K562 (cell line): ENCODE results near the gene TBX19. TPM values are rescaled to one million over a fixed set of nuclear protein-coding genes. Genes with fewer than 3 reads are reported as not detected.
A peak's percentile ranks its signal among the peaks of the same experiment; 100 is the strongest.

Experiments
- ATAC-seq: fragments of 200-7000 bp; cut with Tn5 transposase; 3 replicates; pipeline ENCODE4 v1.9.1; 2020; ENCODE audit warnings: moderate library complexity
- BruUV-seq: library from RNA; stranded (reverse); fragments of 400-500 nt; replicated peaks from 2 replicates; lab custom pipeline; 2021; lab: Mats Ljungman, UMichigan
- CTCF ChIA-PET: fragments of 300-600 bp; formaldehyde crosslinking; extraction: SDS; loops from one replicate; lab custom pipeline; 2021; ENCODE audit warnings: low intra/inter-chr PET ratio; lab: Yijun Ruan, JAX
- POLR2A ChIA-PET: fragments of 300-600, 350-650 bp; sonication (Branson Sonifier 250); formaldehyde crosslinking; extraction: SDS; loops from one replicate; lab custom pipeline; 2021; ENCODE audit warnings: antibody characterized with exemption, inconsistent platforms; lab: Yijun Ruan, JAX
- DNase-seq, 4 experiments: peaks; one replicate each; pipeline versions ENCODE4 v3.0.0 to v3.0.0-alpha.2; 2011 to 2018; ENCODE audit warnings: low spot score in 3 of 4, mixed read lengths in 3 of 4; ENCODE audit errors: extremely low read depth in 1 of 4
- FAIRE-seq: peaks from 2 replicates; lab custom pipeline; 2011; peaks lifted over from hg19 to GRCh38; lab: Jason Lieb, UNC
- H2AFZ ChIP-seq: 2 replicates; pipeline ENCODE4 v1.6.0; 2011; ENCODE audit warnings: low read depth, low read length, control low read depth, inconsistent platforms
- H3K27ac ChIP-seq: fragments of 200-600 bp; 3 replicates; pipeline ENCODE4 v1.8.0; 2011; ENCODE audit warnings: low read depth, mild to moderate bottlenecking, control low read depth, inconsistent platforms, low read length, moderate library complexity, mixed read lengths; ENCODE audit errors: extremely low read depth
- H3K27me3 ChIP-seq, 2 experiments: fragments of 300-600 bp in 1 of 2; 2 replicates in 1 of 2; 3 replicates in 1 of 2; pipeline versions ENCODE4 v1.6.0 to v1.8.0; 2011; ENCODE audit warnings: inconsistent platforms in 2 of 2, low read length in 2 of 2, mild to moderate bottlenecking in 1 of 2, mixed read lengths in 1 of 2, moderate library complexity in 1 of 2; ENCODE audit not compliant: control insufficient read depth in 2 of 2, insufficient read depth in 2 of 2
- H3K36me3 ChIP-seq: fragments of 300-600 bp; 3 replicates; pipeline ENCODE4 v1.8.0; 2011; ENCODE audit warnings: mild to moderate bottlenecking, low read length, inconsistent platforms; ENCODE audit not compliant: control insufficient read depth, insufficient read depth
- H3K4me1 ChIP-seq, 2 experiments: fragments of 200-600 bp in 1 of 2; replicated peaks in 1 of 2; 2 replicates in 1 of 2; 3 replicates in 1 of 2; pipeline versions ENCODE4 v1.5.1 to v1.8.0; 2011; ENCODE audit warnings: inconsistent platforms in 2 of 2, low read length in 2 of 2, mild to moderate bottlenecking in 1 of 2, mixed read lengths in 1 of 2, moderate library complexity in 1 of 2; ENCODE audit not compliant: control insufficient read depth in 2 of 2, insufficient read depth in 2 of 2
- H3K4me2 ChIP-seq: 2 replicates; pipeline ENCODE4 v1.6.1; 2011; ENCODE audit warnings: low read length, control low read depth, inconsistent platforms, mixed read lengths; ENCODE audit not compliant: insufficient read depth
- H3K4me3 ChIP-seq: fragments of 200-600 bp; sonication (generic), shearing (Covaris generic); 2 replicates; pipeline ENCODE4 v1.5.1; 2016; ENCODE audit warnings: control low read depth, inconsistent platforms
- H3K79me2 ChIP-seq: fragments of 200-600 bp; 3 replicates; pipeline ENCODE4 v1.8.0; 2011; ENCODE audit warnings: low read length, inconsistent platforms; ENCODE audit not compliant: control insufficient read depth, insufficient read depth
- H3K9ac ChIP-seq, 2 experiments: 2 replicates each; pipeline versions ENCODE4 v1.6.0 to v1.6.1; 2011; ENCODE audit warnings: low read depth in 2 of 2, low read length in 2 of 2, control low read depth in 1 of 2, inconsistent platforms in 1 of 2, mild to moderate bottlenecking in 1 of 2, mixed read lengths in 1 of 2; ENCODE audit not compliant: insufficient read depth in 1 of 2
- H3K9me1 ChIP-seq: one replicate; pipeline ENCODE4 v1.6.0; 2011; ENCODE audit warnings: inconsistent platforms, mild to moderate bottlenecking, low read length, moderate library complexity; ENCODE audit not compliant: control insufficient read depth, insufficient read depth
- H3K9me3 ChIP-seq: replicated peaks from 2 replicates; pipeline ENCODE4 v1.5.1; 2011; ENCODE audit warnings: low read depth, low read length, inconsistent platforms; ENCODE audit not compliant: control insufficient read depth, insufficient read depth
- H4K20me1 ChIP-seq: replicated peaks from 2 replicates; pipeline ENCODE4 v1.6.1; 2011; ENCODE audit warnings: low read length, inconsistent platforms, mixed read lengths; ENCODE audit not compliant: control insufficient read depth, insufficient read depth
- GABPB2 ChIP-seq: fragments of 250-450 bp; sonication (Bioruptor Pico); conservative IDR thresholded peaks from 2 replicates; pipeline ENCODE4 v1.5.1; 2021; ENCODE audit warnings: mild to moderate bottlenecking
- HMBOX1 ChIP-seq: sonication (generic); IDR thresholded peaks from 2 replicates; pipeline ENCODE4 v1.6.1; 2016
- KDM2B ChIP-seq: fragments of 250-450 bp; sonication (Bioruptor Pico); IDR thresholded peaks from 2 replicates; pipeline ENCODE4 v1.8.0; 2021; ENCODE audit warnings: mild to moderate bottlenecking, moderate library complexity
- MYC ChIP-seq, 2 experiments: fragments of 250-450 bp in 1 of 2; sonication (Bioruptor Pico) in 1 of 2; IDR thresholded peaks; 2 replicates each; pipeline versions ENCODE4 v1.5.1 to v1.6.1; 2012 to 2021; ENCODE audit warnings: low read depth in 2 of 2, borderline replicate concordance in 1 of 2, improper control_type of control experiment in 1 of 2, low read length in 1 of 2, mild to moderate bottlenecking in 1 of 2, moderate library complexity in 1 of 2
- NFE2L1 ChIP-seq: fragments of 450-650 bp; IDR thresholded peaks from 2 replicates; pipeline ENCODE4 v1.6.1; 2016; ENCODE audit warnings: missing genetic modification characterization, low read depth, mild to moderate bottlenecking, missing compliant biosample characterization, moderate library complexity, borderline replicate concordance
- RBM15 ChIP-seq: fragments of 200-400 bp; formaldehyde crosslinking; IDR thresholded peaks from 2 replicates; pipeline ENCODE4 v1.6.1; 2018; ENCODE audit warnings: mild to moderate bottlenecking, low read length, moderate library complexity; ENCODE audit not compliant: insufficient read depth
- TEAD4 ChIP-seq, 2 experiments: sonication (generic) in 1 of 2; formaldehyde crosslinking in 1 of 2; IDR thresholded peaks; 2 replicates each; pipeline versions ENCODE4 v1.6.1 to v1.8.0; 2012 to 2022; ENCODE audit warnings: borderline replicate concordance in 1 of 2, inconsistent platforms in 1 of 2, low read length in 1 of 2, mild to moderate bottlenecking in 1 of 2, missing genetic modification reagents in 1 of 2
- ZBTB40 ChIP-seq, 2 experiments: fragments of 450-650 bp in 1 of 2; sonication (generic) in 1 of 2; formaldehyde crosslinking in 1 of 2; IDR thresholded peaks; 2 replicates each; pipeline versions ENCODE4 v1.7.1 to v1.9.0; 2016 to 2022; ENCODE audit warnings: inconsistent platforms in 1 of 2, mild to moderate bottlenecking in 1 of 2, missing genetic modification reagents in 1 of 2
- ZNF3 ChIP-seq: fragments of 250-450 bp; sonication (Bioruptor Pico); IDR thresholded peaks from 2 replicates; pipeline ENCODE4 v1.5.0; 2021; ENCODE audit warnings: mild to moderate bottlenecking, moderate library complexity
- WGBS: fragments of 100-300 bp; shearing (Covaris generic); methylation state at CpG from one replicate; pipeline ENCODE4 v1.1.6; 2016; ENCODE audit warnings: low coverage, mixed read lengths; ENCODE audit not compliant: insufficient coverage; ENCODE audit errors: missing lambda C conversion rate; 5-methylcytosine and 5-hydroxymethylcytosine counted together
- in situ Hi-C: fragments of 300-500 bp; cut with MboI; formaldehyde crosslinking; loops from 4 replicates; pipeline ENCODE4 v1.15.0; 2018; ENCODE audit warnings: inconsistent platforms, mixed read lengths
- intact Hi-C: fragments of 100-400 bp; cut with micrococcal nuclease; formaldehyde crosslinking; loops from 2 replicates; pipeline ENCODE4 v1.14.2; 2022
- polyA plus RNA-seq, 8 experiments: library from polyadenylated mRNA; depleted of rRNA in 4 of 8; stranded (reverse) in 5 of 8; unstranded in 3 of 8; fragments of >200 nt; fragmentation: Nextera tagmentation in 2 of 8; fragmentation: Illumina TruSeq in 1 of 8; extraction: Ambion mirVana in 2 of 8; extraction: Trizol in 1 of 8; gene quantifications; 2 replicates each; pipeline versions ENCODE4 v1.2.1 to v1.2.3, GENCODE V29; 2011 to 2014; ENCODE audit warnings: inconsistent platforms in 1 of 8, missing spikeins in 1 of 8
- total RNA-seq, 7 experiments: library from RNA; depleted of rRNA in 6 of 7; stranded (reverse); fragments of >200 nt in 6 of 7; fragmentation: Illumina TruSeq in 2 of 7; extraction: Trizol in 2 of 7; gene quantifications; 2 replicates each; pipeline versions ENCODE4 v1.2.1 to v1.2.3, GENCODE V29; 2011 to 2021; ENCODE audit warnings: low replicate concordance in 1 of 7
- TF ChIP-seq, protein P1 (sequence below): IDR thresholded peaks from 2 replicates; pipeline ENCODE4 v1.6.1; 2011; ENCODE audit not compliant: insufficient read length; ENCODE audit errors: extremely low read depth

TBX19 gene
- total and polyA plus RNA-seq, 9 of the 15 experiments (the other 6 are each of a cell fraction or from before 2014, with no cell fraction given) = 0.32 to 3.1 (median 0.95) TPM

- H3K4me2 ChIP-seq = no peak overlapping the region
- POLR2A ChIA-PET = interaction anchor here (1.5 kb wide), 1 partner anchor 10 kb away, joined by 6 read pairs; no protein-coding TSS in a partner anchor
- WGBS = 8% methylated on average over 4 of the region's 4 CpGs
- no peaks in the 10 kb centered on the region for H3K36me3 ChIP-seq
- peak in 1 of 4 experiments; percentile 50 for DNase-seq
- BruUV-seq = no TSS peak
- H3K9ac ChIP-seq = no peak overlapping the region
- no peaks in the 10 kb centered on the region for H3K9me1 ChIP-seq
- intact Hi-C loops (no loop called here), in situ Hi-C loops (no loop called here)
- H3K4me1 ChIP-seq = peaks cover 4 to 7% of the 10 kb centered on the region in 2 experiments; a peak in 3 of 5 replicates
- H3K4me3 ChIP-seq = no peak overlapping the region
- no peaks in the 10 kb centered on the region for H4K20me1 ChIP-seq
- no peaks in the 10 kb centered on the region for H3K79me2 ChIP-seq
- FAIRE-seq = peak; percentile 60
- no peak overlapping the region for H3K27ac ChIP-seq
- H3K27me3 ChIP-seq = peaks cover 2 to 4% of the 10 kb centered on the region in 2 experiments; a peak in 2 of 5 replicates
- peak; percentile 63 for ATAC-seq
- H3K9me3 ChIP-seq = no peaks in the 10 kb centered on the region
- H2AFZ ChIP-seq = no peak overlapping the region
- CTCF ChIA-PET = no interaction called here
- TF ChIP-seq NFE2L1 = no peak
- no peak for TF ChIP-seq ZNF3 (CRISPR knock-in tag)
- no peak for TF ChIP-seq ZBTB40 (IDR thresholded peaks at IDR 0.05)
- TF ChIP-seq ZBTB40 (CRISPR knock-in tag; IDR thresholded peaks at IDR 0.05) = no peak
- TF ChIP-seq TEAD4 (IDR thresholded peaks at IDR 0.05; ENCODE audit: low read length) = no peak
- TF ChIP-seq TEAD4 (CRISPR knock-in tag; IDR thresholded peaks at IDR 0.05; ENCODE audit: borderline replicate concordance) = no peak
- peak; percentile 70; the same call in 1 of the 2 replicates for TF ChIP-seq HMBOX1
- no peak for TF ChIP-seq RBM15
- TF ChIP-seq MYC (IDR thresholded peaks at IDR 0.05; ENCODE audit: low read depth, low read length) = no peak
- TF ChIP-seq MYC (CRISPR knock-in tag; IDR thresholded peaks at IDR 0.05; ENCODE audit: borderline replicate concordance, low read depth) = no peak
- no peak for TF ChIP-seq KDM2B (CRISPR knock-in tag)
- no peak for TF ChIP-seq GABPB2 (CRISPR knock-in tag)
- TF ChIP-seq, protein P1, sequence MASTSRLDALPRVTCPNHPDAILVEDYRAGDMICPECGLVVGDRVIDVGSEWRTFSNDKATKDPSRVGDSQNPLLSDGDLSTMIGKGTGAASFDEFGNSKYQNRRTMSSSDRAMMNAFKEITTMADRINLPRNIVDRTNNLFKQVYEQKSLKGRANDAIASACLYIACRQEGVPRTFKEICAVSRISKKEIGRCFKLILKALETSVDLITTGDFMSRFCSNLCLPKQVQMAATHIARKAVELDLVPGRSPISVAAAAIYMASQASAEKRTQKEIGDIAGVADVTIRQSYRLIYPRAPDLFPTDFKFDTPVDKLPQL = no peak
Observed at GRCh38 chr1:168362991-168363390, 82.3 kb downstream of the TBX19 start.
